ENCODE data around the gene RBPJL. TPM values are rescaled to one million over a fixed set of nuclear protein-coding genes. Genes with fewer than 3 reads are reported as not detected.

RBPJL gene
- total RNA-seq, 1 donor from 2014 or later, result not detected

DNA sequence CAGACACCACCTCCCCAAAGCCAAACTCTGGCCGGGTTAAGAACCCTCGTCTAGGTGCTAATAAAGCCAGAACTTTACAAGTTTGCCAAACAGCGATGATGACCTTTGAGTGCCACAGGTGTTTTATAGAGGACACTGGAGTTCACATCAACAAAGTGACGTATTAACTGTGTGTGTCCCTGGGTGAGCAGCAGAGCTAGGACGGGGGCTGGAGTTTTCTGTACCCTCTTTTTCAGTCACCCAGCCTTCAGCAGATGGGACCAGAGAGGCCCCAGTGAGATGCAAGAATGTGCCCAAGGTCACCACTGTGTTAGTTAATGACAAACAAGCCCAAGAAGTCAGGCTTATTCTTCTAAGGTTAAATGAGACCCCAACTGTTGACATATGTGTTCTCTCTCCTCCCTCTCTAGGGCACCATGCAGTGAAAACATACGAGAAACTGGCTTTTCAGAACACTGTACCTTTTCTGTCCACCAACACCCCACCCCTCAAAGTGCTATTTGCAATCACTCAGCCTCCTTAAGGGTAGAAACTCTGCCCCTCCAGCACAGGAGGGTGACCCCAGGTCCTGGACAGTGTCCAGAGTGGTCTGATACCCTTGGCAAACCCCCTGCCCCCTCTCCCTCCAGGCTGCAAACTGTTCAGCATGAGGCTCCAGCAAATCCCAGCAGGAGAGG is 36.4 kb downstream of the RBPJL start:
- no peaks in the 10 kb centered on the region for H3K36me3 Mint-ChIP-seq (ENCODE audit: unreplicated experiment)
- no peaks in the 10 kb centered on the region for H3K27me3 Mint-ChIP-seq (ENCODE audit: unreplicated experiment)
- TF ChIP-seq, protein P1, sequence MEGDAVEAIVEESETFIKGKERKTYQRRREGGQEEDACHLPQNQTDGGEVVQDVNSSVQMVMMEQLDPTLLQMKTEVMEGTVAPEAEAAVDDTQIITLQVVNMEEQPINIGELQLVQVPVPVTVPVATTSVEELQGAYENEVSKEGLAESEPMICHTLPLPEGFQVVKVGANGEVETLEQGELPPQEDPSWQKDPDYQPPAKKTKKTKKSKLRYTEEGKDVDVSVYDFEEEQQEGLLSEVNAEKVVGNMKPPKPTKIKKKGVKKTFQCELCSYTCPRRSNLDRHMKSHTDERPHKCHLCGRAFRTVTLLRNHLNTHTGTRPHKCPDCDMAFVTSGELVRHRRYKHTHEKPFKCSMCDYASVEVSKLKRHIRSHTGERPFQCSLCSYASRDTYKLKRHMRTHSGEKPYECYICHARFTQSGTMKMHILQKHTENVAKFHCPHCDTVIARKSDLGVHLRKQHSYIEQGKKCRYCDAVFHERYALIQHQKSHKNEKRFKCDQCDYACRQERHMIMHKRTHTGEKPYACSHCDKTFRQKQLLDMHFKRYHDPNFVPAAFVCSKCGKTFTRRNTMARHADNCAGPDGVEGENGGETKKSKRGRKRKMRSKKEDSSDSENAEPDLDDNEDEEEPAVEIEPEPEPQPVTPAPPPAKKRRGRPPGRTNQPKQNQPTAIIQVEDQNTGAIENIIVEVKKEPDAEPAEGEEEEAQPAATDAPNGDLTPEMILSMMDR (IDR thresholded peaks at IDR 0.05; ENCODE audit: partially characterized antibody, unreplicated experiment), result no peak
- no peak for DNase-seq
- H3K9me3 Mint-ChIP-seq (ENCODE audit: unreplicated experiment), result peaks cover 2% of the 10 kb centered on the region
- H3K27ac Mint-ChIP-seq (ENCODE audit: unreplicated experiment), result no peak overlapping the region
- H3K4me3 Mint-ChIP-seq (ENCODE audit: unreplicated experiment), result no peak overlapping the region
- H3K4me1 Mint-ChIP-seq (ENCODE audit: low read depth, unreplicated experiment), result peaks cover 1% of the 10 kb centered on the region

DNA sequence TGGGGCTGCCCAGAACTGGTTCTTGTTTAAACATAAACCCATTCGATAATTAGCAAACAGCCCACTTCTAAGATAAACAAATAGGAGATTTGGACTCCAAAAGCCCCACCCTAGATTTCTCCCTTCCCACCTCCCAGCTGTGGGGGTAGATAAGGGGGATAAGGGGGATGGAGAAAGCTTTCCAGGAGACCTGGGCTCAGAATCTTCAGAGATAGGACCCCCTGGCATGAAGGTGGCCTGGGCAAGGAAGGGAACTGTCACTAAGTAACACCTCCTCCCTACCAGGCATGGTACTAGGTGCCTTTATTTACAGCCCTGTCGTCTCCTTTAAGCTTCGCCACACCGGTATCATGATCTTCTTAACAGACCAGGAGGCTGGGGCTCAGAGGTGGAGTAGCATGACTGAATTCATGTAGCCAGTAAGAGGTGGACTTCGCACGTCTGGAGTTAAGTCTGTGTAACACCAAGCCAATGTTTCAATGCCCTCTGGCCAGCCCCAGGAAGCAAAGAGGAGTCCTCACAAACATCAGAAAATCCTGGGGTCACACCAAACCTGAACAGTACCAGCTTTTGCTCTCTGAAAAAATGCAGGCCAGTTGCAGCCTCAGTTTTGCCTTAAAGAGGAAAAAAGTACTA is 37.0 kb downstream of the RBPJL start:
- H3K27me3 Mint-ChIP-seq (ENCODE audit: unreplicated experiment), result no peaks in the 10 kb centered on the region
- H3K27ac Mint-ChIP-seq (ENCODE audit: unreplicated experiment), result no peak overlapping the region
- H3K4me1 Mint-ChIP-seq (ENCODE audit: low read depth, unreplicated experiment), result no peaks in the 10 kb centered on the region
- no peak overlapping the region for H3K4me3 Mint-ChIP-seq (ENCODE audit: unreplicated experiment)
- H3K9me3 Mint-ChIP-seq (ENCODE audit: unreplicated experiment), result peaks cover 2% of the 10 kb centered on the region
- no peaks in the 10 kb centered on the region for H3K36me3 Mint-ChIP-seq (ENCODE audit: unreplicated experiment)
- no peak for DNase-seq
- TF ChIP-seq, protein P1 (IDR thresholded peaks at IDR 0.05; ENCODE audit: partially characterized antibody, unreplicated experiment), result no peak

DNA sequence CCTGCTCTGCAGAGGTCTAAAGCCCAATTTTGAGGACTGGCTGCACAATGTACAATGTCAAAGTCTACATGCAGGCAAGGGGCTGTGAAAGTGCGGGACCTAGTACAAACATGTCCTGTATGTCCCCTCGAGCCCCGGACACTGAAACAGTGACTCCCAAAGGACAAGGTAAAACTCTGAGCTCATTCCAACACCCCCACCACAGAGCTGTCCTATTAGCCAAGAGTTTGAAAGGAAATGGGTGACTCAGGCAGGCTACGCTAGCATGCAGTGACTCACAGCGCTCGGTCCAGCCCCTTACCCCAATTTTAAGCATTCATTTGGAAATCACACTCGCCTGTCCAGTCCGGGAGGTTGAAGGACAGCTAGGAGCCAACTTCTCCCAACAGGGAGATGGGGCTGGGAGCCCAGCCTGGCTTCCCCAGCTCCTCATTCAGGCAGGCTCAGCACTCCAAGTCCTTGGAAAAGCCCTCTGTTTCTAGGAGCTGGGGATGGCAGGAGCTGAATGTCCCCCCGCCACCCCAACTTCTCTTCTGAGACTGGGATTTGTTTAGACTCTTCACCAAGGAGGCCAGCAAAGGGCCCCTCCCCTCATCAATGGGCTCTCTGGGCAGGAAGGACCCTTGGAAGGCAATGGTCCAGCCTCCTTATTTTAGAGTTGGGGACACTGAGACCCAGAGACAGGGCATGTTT is 37.7 kb downstream of the RBPJL start:
- no peaks in the 10 kb centered on the region for H3K27me3 Mint-ChIP-seq (ENCODE audit: unreplicated experiment)
- H3K27ac Mint-ChIP-seq (ENCODE audit: unreplicated experiment), result no peak overlapping the region
- H3K36me3 Mint-ChIP-seq (ENCODE audit: unreplicated experiment), result no peaks in the 10 kb centered on the region
- H3K9me3 Mint-ChIP-seq (ENCODE audit: unreplicated experiment), result peaks cover 2% of the 10 kb centered on the region
- DNase-seq, result no peak
- H3K4me1 Mint-ChIP-seq (ENCODE audit: low read depth, unreplicated experiment), result no peaks in the 10 kb centered on the region
- no peak overlapping the region for H3K4me3 Mint-ChIP-seq (ENCODE audit: unreplicated experiment)
- TF ChIP-seq, protein P1 (IDR thresholded peaks at IDR 0.05; ENCODE audit: partially characterized antibody, unreplicated experiment), result no peak

DNA sequence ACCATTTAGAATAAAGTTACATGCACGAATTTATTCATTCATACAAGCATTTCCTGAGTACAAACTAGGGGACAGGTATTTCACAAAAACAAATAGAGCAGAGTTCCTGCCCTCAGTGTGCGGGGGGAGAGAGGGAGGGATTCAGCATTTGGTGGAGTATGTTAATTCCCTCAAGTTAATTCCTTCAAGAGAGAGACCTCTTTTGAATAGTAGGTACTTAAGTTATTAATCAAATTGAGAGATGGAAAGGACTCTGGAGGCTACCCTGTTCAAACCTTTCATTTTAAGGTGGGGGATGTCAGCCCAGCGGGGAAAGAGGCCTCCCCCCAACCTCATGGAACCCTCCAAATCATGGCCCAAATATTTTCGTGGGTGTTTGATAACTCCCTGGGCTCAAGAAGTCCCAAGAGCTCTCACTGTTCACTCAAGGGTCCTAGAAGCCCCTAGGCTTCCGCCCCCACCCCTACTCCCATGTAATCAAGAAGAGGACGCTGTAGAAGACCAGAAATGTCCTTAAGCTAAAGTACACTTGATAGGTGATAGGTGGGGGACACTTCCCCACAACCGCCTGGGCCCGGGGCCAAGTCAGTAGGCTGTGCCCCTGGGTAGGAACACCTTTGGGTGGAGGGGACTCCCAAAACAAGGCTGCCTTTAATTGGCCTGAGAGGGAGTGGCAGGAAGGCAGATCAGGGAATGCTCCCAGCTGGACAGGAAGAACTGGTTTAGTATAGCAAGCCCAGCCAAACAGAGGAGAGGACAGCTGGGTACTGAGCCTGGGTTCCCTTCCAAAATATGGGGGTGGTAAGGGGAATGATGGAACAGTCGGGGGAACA is 38.7 kb downstream of the RBPJL start:
- Mint-ChIP-seq H3K4me1 (ENCODE audit: low read depth, unreplicated experiment) (no peaks in the 10 kb centered on the region), H3K36me3 (ENCODE audit: unreplicated experiment) (no peaks in the 10 kb centered on the region), H3K27me3 (ENCODE audit: unreplicated experiment) (no peaks in the 10 kb centered on the region), H3K9me3 (ENCODE audit: unreplicated experiment) (peaks cover 2% of the 10 kb centered on the region), H3K4me3 (ENCODE audit: unreplicated experiment) (no peak overlapping the region), H3K27ac (ENCODE audit: unreplicated experiment) (no peak overlapping the region)
- no peak for DNase-seq
- TF ChIP-seq, protein P1 (IDR thresholded peaks at IDR 0.05; ENCODE audit: partially characterized antibody, unreplicated experiment), result no peak
